B cell (primary cell): ENCODE measurements around the gene MORC1. TPM values are rescaled to one million over a fixed set of nuclear protein-coding genes. Genes with fewer than 3 reads are reported as not detected.

Experiments used
- ATAC-seq: fragments of 200-7000 bp; cut with Tn5 transposase; one replicate; pipeline ENCODE4 v1.10.0; 2021; ENCODE audit warnings: low read depth, mild to moderate bottlenecking, moderate number of reproducible peaks, moderate library complexity
- CTCF ChIA-PET: fragments of 350-600 bp; sonication (Branson Sonifier 250); formaldehyde crosslinking; loops from one replicate; lab custom pipeline; 2021; ENCODE audit warnings: antibody characterized with exemption, inconsistent platforms; lab: Charles Lee
- POLR2A ChIA-PET: fragments of 350-600 bp; sonication (Branson Sonifier 250); formaldehyde crosslinking; loops from one replicate; lab custom pipeline; 2021; ENCODE audit warnings: antibody characterized with exemption; lab: Charles Lee
- DNase-seq: peaks from one replicate; pipeline ENCODE4 v3.0.0; 2013
- H2AFZ ChIP-seq: 2 replicates; pipeline ENCODE4 v1.6.1; 2012; ENCODE audit warnings: mild to moderate bottlenecking, low read depth, low read length; ENCODE audit not compliant: insufficient read depth, poor library complexity, severe bottlenecking
- H3K27ac ChIP-seq, 2 donors: 1 replicate in 1 of 2; 2 replicates in 1 of 2; pipeline ENCODE4 v1.5.1; 2012 to 2013; ENCODE audit warnings: low read length in 2 of 2, mild to moderate bottlenecking in 2 of 2, moderate library complexity in 1 of 2
- H3K27me3 ChIP-seq, 4 experiments: fragments of 200-600 bp in 1 of 4; sonication (generic) in 1 of 4; replicated peaks in 1 of 4; 1 replicate in 2 of 4; 2 replicates in 2 of 4; pipeline versions ENCODE4 v1.6.1 to v1.7.0; 2013 to 2016; ENCODE audit warnings: low read length in 3 of 4, mild to moderate bottlenecking in 2 of 4, mixed read lengths in 1 of 4, moderate library complexity in 1 of 4; ENCODE audit not compliant: insufficient read depth in 4 of 4, control insufficient read depth in 3 of 4; ENCODE audit errors: control extremely low read depth in 1 of 4
- H3K36me3 ChIP-seq, 2 experiments: replicated peaks in 1 of 2; 1 replicate in 1 of 2; 2 replicates in 1 of 2; pipeline versions ENCODE4 v1.6.1 to v1.7.1; 2013; ENCODE audit warnings: low read length in 1 of 2; ENCODE audit not compliant: insufficient read depth in 2 of 2, control insufficient read depth in 1 of 2; ENCODE audit errors: control extremely low read depth in 1 of 2, extremely low read depth in 1 of 2
- H3K4me1 ChIP-seq, 2 donors: fragments of 200-600 bp in 1 of 2; sonication (generic) in 1 of 2; 1 replicate in 1 of 2; 2 replicates in 1 of 2; pipeline versions ENCODE4 v1.5.1 to v1.6.1; 2013 to 2017; ENCODE audit warnings: low read length in 2 of 2; ENCODE audit not compliant: control insufficient read depth in 2 of 2, insufficient read depth in 2 of 2
- H3K4me2 ChIP-seq: replicated peaks from 2 replicates; pipeline ENCODE3; 2012; ENCODE audit warnings: mild to moderate bottlenecking, low read depth, low read length; ENCODE audit not compliant: poor library complexity, severe bottlenecking
- H3K4me3 ChIP-seq, 5 experiments: fragments of 200-600 bp in 1 of 5; sonication (generic) in 1 of 5; 1 replicate in 3 of 5; 2 replicates in 2 of 5; pipeline versions ENCODE4 v1.5.1 to v1.7.0; 2011 to 2016; ENCODE audit warnings: low read length in 4 of 5, mild to moderate bottlenecking in 4 of 5, low read depth in 2 of 5, control low read depth in 1 of 5, moderate library complexity in 1 of 5; ENCODE audit not compliant: insufficient read depth in 1 of 5; ENCODE audit errors: control extremely low read depth in 1 of 5, extremely low read depth in 1 of 5
- H3K79me2 ChIP-seq: fragments of 200-600 bp; sonication (generic); one replicate; pipeline ENCODE4 v1.6.0; 2016; ENCODE audit warnings: low read length; ENCODE audit not compliant: control insufficient read depth, insufficient read depth
- H3K9ac ChIP-seq: fragments of 200-600 bp; sonication (generic); 2 replicates; pipeline ENCODE4 v1.6.1; 2017; ENCODE audit warnings: mild to moderate bottlenecking, low read length, moderate library complexity
- H3K9me3 ChIP-seq, 3 donors: one replicate each; pipeline versions ENCODE4 v1.6.1 to v1.7.1; 2013; ENCODE audit warnings: low read length in 2 of 3; ENCODE audit not compliant: control insufficient read depth in 2 of 3, insufficient read depth in 1 of 3; ENCODE audit errors: control extremely low read depth in 1 of 3
- H4K20me1 ChIP-seq: 2 replicates; pipeline ENCODE4 v1.6.0; 2012; ENCODE audit warnings: mild to moderate bottlenecking, low read length; ENCODE audit not compliant: insufficient read depth, control insufficient read depth, poor library complexity, severe bottlenecking
- H3K27ac Mint-ChIP-seq: one replicate; pipeline ENCODE4 v1.8.0; 2021; ENCODE audit warnings: mixed read lengths
- H3K27me3 Mint-ChIP-seq: one replicate; pipeline ENCODE4 v1.8.0; 2021; ENCODE audit warnings: mixed read lengths
- H3K4me1 Mint-ChIP-seq: one replicate; pipeline ENCODE4 v1.8.0; 2021; ENCODE audit warnings: mixed read lengths
- H3K4me3 Mint-ChIP-seq: one replicate; pipeline ENCODE4 v1.8.0; 2021; ENCODE audit warnings: mixed read lengths
- H3K9me3 Mint-ChIP-seq: one replicate; pipeline ENCODE4 v1.8.0; 2022; ENCODE audit warnings: mixed read lengths; ENCODE audit not compliant: insufficient read depth
- EZH2 ChIP-seq: IDR thresholded peaks from 2 replicates; pipeline ENCODE4 v1.6.1; 2012; ENCODE audit warnings: borderline replicate concordance, low read depth, mild to moderate bottlenecking, moderate library complexity, low read length; ENCODE audit not compliant: insufficient read depth, poor library complexity, severe bottlenecking
- WGBS: methylation state at CpG from one replicate; pipeline ENCODE4 v1.1.5; 2013; ENCODE audit warnings: missing lambda C conversion rate; ENCODE audit not compliant: insufficient coverage; 5-methylcytosine and 5-hydroxymethylcytosine counted together
- intact Hi-C: fragments of 100-400 bp; cut with micrococcal nuclease; formaldehyde crosslinking; loops from one replicate; pipeline ENCODE4 v1.10.0; 2022
- polyA plus RNA-seq: library from polyadenylated mRNA; depleted of rRNA; stranded (reverse); fragments of >200 nt; gene quantifications from 2 replicates; pipeline ENCODE4 v1.2.3, GENCODE V29; 2012
- total RNA-seq, 2 donors: library from RNA; stranded (reverse); fragments of 120-200 nt in 1 of 2; gene quantifications; 1 replicate in 1 of 2; 2 replicates in 1 of 2; pipeline versions ENCODE4 v1.2.3 to v1.2.4, GENCODE V29; 2013 to 2022
- TF ChIP-seq, protein P1 (sequence below): fragments of 200-600 bp; IDR thresholded peaks from one replicate; pipeline ENCODE4 v1.8.0; 2022; ENCODE audit warnings: antibody characterized with exemption, mild to moderate bottlenecking

Gene MORC1
- total and polyA plus RNA-seq, 2 donors (not counting 1 experiment from before 2014, with no cell fraction given), result not detected

- no peak for ATAC-seq
These were observed 51.1 kb downstream of the MORC1 start for GRCh38 chr3:109066864-109067263.

DNA sequence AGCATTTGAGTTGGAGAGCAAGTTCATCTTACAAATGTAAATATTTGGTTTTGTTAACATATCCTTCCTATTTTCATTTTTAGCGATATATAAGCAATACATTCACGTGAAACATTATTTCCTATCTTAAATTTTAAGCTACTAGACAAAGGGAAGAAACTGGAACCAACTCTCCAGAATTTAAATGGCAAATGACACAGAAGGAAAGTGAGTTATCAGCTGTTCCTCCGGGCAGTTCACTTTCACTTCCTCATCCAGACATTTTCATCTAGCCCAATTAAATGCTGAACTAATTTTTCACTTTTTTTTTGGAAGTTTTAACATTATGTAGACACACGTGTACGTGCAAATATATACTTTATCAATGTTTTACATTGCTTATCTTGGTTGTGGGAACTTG, 58.7 kb downstream of the MORC1 start:
- H3K4me2 ChIP-seq, result peak overlapping the region; percentile 25

More at GRCh38 chr3:109066864-109067263, 51.1 kb downstream of the MORC1 start:
- Mint-ChIP-seq H3K9me3 (no peaks in the 10 kb centered on the region), H3K4me3 (no peak overlapping the region), H3K27ac (no peak overlapping the region), H3K27me3 (peaks cover 7% of the 10 kb centered on the region), H3K4me1 (peaks cover 4% of the 10 kb centered on the region)
- no CpG with 5 or more reads among the region's 3 CpGs for WGBS
- no peak overlapping the region for H3K27ac ChIP-seq
- ChIA-PET POLR2A (no interaction called here), CTCF (no interaction called here)
- H2AFZ ChIP-seq, result no peak overlapping the region
- H3K36me3 ChIP-seq, result no peaks in the 10 kb centered on the region
- no peak overlapping the region for H3K9ac ChIP-seq
- no peak overlapping the region for H3K4me3 ChIP-seq
- no peaks in the 10 kb centered on the region for H3K79me2 ChIP-seq
- peaks cover 6% of the 10 kb centered on the region in 2 donors for H3K4me1 ChIP-seq
- no peaks in the 10 kb centered on the region for H3K9me3 ChIP-seq
- TF ChIP-seq EZH2, result no peak
- TF ChIP-seq, protein P1, sequence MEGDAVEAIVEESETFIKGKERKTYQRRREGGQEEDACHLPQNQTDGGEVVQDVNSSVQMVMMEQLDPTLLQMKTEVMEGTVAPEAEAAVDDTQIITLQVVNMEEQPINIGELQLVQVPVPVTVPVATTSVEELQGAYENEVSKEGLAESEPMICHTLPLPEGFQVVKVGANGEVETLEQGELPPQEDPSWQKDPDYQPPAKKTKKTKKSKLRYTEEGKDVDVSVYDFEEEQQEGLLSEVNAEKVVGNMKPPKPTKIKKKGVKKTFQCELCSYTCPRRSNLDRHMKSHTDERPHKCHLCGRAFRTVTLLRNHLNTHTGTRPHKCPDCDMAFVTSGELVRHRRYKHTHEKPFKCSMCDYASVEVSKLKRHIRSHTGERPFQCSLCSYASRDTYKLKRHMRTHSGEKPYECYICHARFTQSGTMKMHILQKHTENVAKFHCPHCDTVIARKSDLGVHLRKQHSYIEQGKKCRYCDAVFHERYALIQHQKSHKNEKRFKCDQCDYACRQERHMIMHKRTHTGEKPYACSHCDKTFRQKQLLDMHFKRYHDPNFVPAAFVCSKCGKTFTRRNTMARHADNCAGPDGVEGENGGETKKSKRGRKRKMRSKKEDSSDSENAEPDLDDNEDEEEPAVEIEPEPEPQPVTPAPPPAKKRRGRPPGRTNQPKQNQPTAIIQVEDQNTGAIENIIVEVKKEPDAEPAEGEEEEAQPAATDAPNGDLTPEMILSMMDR, result no peak
- H4K20me1 ChIP-seq, result no peaks in the 10 kb centered on the region
- peaks cover 0 to 5% (median 0%) of the 10 kb centered on the region in 4 experiments for H3K27me3 ChIP-seq
- DNase-seq, result no peak
- H3K4me2 ChIP-seq, result no peak overlapping the region
- intact Hi-C loops, result no loop called here

More for the DNA sequence above, 58.7 kb downstream of the MORC1 start:
- Histone ChIP-seq H3K27ac (no peak overlapping the region), H3K4me3 (no peak overlapping the region), H3K9me3 (no peaks in the 10 kb centered on the region), H2AFZ (no peak overlapping the region), H3K4me1 (peaks cover 4% of the 10 kb centered on the region in 2 donors), H4K20me1 (no peaks in the 10 kb centered on the region), H3K36me3 (no peaks in the 10 kb centered on the region), H3K9ac (no peak overlapping the region), H3K27me3 (no peaks in the 10 kb centered on the region), H3K79me2 (no peaks in the 10 kb centered on the region)
- Mint-ChIP-seq H3K4me3 (no peak overlapping the region), H3K27me3 (peaks cover 4% of the 10 kb centered on the region), H3K4me1 (peaks cover 8% of the 10 kb centered on the region), H3K9me3 (no peaks in the 10 kb centered on the region), H3K27ac (no peak overlapping the region)
- ATAC-seq, result no peak
- POLR2A ChIA-PET, result no interaction called here
- peak; percentile 50 for DNase-seq
- TF ChIP-seq EZH2, result no peak
- TF ChIP-seq, protein P1, result no peak
- CTCF ChIA-PET, result interaction anchor here (0.7 kb wide), 1 partner anchor 10 kb away, joined by 5 read pairs; no protein-coding TSS in a partner anchor
- WGBS, result 0% methylated on average over 2 of the region's 5 CpGs
- intact Hi-C loops, result no loop called here
